Measurements from ENCODE around the gene PAX5. TPM values are rescaled to one million over a fixed set of nuclear protein-coding genes. Genes with fewer than 3 reads are reported as not detected.

PAX5 gene
- total RNA-seq, 2 donors from 2014 or later = 0.46 to 0.59 TPM

DNA sequence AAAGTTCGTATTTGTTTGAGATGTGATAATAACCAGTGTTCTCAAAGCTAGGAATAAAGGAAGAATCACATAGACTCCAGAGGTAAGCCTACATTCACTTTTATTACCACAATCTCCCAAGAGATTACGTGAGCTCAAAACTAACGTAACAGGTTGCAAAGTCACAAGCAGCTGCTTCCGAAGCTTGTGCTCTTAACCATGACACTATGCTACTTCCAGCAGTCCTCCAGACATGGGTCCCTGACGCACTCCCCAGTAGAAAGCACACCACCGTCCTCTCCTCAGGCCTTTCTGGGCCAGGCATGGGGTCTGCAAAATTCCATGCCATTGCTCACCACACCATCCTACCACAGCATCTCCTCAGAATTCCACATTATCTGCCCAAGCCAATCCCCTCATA is 84.6 kb downstream of the PAX5 start:
- ATAC-seq = no peak
- intact Hi-C loops (cut with DNase I, micrococcal nuclease) = loop anchor here in 1 of 2 donors (5.0 kb wide), 1 partner anchor 37 kb away; no protein-coding TSS in a partner anchor
- no peak for DNase-seq

DNA sequence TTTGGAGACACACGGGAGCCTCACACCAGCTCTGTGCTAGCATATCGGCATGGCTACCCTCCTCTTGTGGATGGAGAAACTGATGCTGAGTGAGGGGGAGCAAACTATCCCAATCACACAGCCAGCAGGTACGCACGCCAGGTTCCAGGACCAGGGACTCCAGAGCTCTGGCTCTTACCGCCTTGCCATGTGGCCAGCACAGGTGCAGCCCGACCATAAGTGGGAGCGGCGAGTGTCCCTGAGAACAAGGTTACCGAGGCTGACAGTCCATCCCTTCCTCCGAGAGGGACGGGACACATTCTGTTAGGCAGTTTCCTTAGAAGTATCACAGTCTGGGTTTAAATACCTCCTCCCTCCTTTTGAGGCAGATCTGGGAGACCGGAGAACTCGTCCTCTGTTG is 86.0 kb downstream of the PAX5 start:
- ATAC-seq (no peak), DNase-seq (no peak)
- intact Hi-C loops (cut with DNase I, micrococcal nuclease) = loop anchor here in 1 of 2 donors (5.0 kb wide), 1 partner anchor 36 kb away; no protein-coding TSS in a partner anchor

DNA sequence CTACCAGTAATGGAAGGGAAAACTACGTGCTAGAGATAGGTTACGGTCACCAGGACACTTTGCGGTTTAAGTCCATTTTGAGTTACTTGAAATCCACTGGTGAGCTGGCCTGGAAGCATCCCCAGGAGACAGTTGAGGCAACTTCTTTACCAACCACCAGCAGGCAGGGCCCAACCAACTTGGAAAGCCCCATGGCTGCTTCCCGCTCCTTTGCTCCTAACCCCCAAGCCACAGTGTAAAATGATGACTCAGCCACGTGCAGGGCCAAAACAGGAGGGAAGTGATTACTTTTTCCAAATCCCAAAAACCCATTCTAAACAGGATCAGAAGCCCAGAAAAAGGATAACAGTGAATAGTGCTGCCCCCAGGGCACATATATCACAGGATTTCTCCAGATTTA is 87.4 kb downstream of the PAX5 start:
- DNase-seq (no peak), ATAC-seq (no peak)
- intact Hi-C loops (cut with DNase I, micrococcal nuclease) = loop anchor here in 1 of 2 donors (5.0 kb wide), 1 partner anchor 34 kb away; no protein-coding TSS in a partner anchor

DNA sequence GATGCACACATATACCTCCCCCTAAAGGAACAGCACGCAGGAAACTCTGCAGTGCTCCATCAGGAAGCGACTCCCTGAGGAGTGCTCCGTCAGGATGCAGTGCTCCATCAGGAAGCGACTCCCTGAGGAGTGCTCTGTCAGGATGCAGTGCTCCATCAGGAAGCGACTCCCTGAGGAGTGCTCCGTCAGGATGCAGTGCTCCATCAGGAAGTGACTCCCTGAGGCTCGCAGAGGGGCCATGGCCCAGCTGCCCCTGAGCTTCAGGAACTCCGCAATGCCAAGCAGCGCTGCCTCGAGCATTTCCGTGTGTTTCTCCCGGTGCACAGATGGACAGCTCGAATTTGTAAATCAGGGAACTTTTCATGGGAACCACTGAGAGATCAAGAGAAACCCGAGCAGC is 88.1 kb downstream of the PAX5 start:
- ATAC-seq (no peak), DNase-seq (no peak)
- intact Hi-C loops (cut with DNase I, micrococcal nuclease) = loop anchor here in 1 of 2 donors (5.0 kb wide), 1 partner anchor 34 kb away; no protein-coding TSS in a partner anchor

DNA sequence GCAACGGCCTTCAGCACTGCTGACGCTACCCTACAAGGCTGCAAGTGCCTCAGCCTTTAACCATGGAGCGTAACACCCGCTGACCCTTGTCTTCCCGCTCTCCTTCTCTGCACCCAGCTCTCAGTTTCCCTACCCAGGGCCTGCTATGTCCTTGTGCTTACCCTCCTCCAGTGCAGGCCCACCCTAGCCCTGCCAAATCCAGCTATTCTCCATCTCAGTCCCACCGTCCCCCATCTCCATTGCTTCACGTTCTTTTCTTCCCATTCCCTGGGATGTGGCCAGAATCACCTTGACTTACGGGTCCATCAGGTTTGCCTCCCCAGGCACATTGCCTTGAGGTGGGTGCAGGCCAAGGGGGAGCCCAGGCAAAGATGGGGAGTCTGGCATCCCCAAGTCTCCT is 91.2 kb downstream of the PAX5 start:
- no peak for ATAC-seq
- DNase-seq = no peak
- intact Hi-C loops (cut with DNase I, micrococcal nuclease) = no loop called here

DNA sequence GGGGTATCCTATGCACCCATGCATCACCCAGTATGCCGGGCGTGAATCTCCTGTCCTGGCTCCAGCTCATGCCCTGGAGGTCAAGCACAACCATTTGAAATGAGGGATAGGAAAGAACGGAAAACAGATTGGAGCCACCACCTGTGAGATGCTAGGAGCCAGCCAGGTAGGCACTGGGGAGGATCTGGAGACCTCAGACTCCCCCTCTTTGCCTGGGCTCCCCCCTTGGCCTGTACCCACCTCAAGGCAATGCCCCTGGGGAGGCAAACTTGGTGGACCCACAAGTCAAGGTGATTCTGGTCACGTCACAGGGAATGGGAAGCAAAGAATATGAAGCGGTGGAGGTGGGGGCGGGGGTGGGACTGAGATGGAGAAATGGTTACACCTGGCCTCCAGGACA is 92.6 kb downstream of the PAX5 start:
- no peak for ATAC-seq
- no peak for DNase-seq
- intact Hi-C loops (cut with DNase I, micrococcal nuclease) = no loop called here

DNA sequence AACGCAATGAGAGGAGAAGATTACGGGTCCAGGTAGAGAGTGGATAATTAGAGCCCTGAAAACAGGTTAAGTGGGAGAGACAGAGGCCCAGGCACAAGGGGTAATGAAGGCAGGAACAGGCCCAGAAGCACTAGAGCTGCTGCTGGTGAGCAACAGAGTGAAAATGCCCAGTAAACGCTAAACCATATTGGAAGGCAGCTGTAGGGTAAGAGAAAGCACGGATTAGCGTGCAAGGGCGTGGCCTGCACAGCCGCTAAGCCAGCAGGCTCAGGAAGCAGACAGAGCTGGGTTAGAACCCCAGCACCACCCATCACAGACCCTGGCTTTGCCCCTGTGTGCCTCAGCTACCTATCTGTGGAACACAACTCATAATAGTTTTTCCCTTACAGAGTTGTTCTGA is 93.2 kb downstream of the PAX5 start:
- intact Hi-C loops (cut with DNase I, micrococcal nuclease) = no loop called here
- DNase-seq = no peak
- no peak for ATAC-seq

DNA sequence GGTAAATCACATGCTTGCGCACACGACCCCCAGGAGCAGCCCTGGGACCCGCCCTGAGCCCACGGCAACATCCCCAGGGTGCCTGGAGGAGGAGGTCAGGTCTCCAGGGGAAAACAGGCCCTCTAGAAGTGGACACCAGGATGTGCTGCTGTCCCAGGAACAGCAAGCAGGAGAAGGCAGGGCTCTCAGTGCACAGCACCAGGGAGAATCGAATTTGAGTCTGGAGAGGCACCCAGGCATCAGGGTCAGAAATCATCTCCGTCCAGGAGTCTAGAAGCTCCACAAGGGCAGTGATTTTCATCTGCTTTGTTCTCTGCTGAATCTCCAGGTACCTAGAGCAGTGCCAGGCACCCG is 93.6 kb downstream of the PAX5 start:
- ATAC-seq = no peak
- no peak for DNase-seq
- intact Hi-C loops (cut with DNase I, micrococcal nuclease) = no loop called here

DNA sequence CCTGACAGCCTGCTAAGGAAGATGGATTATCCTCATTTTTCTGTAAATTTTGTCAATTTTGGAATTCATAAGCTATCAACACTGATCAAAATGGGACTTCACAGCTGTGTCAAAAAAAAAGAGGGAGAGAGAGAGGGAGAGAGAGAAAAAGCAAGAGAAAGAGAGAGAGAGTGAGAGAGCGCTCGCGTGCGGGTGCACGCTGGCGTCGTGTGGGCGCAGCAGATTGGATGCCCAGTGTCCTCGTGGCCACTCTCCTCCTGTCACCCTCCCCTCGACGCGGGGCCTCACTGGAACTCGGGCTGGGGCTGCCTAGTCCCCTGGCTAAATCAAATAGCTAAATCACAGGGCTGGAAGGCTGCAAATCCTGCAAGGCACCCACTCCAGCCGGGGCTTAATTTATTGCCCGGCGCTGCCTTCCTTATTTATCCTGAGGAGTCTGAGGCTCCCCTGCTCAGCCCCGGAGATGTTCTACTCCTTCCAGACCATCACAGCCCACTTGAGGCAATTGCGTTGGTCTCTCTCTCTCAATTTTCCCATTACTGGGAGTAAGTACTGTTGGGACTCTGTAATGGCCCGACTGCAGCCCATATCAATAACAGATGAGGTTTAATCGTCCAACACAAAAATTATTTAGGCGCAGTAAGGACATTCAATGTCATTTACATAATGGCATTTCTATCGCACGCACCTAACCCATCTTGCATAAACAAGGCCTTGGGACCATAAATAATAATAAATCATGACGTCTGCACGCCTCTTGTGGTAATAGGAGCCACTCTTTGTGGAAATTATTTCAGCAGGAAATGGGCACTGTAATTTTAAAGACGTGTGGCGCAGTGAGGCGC is 94.2 kb downstream of the PAX5 start:
- no peak for ATAC-seq
- intact Hi-C loops (cut with DNase I, micrococcal nuclease) = no loop called here
- DNase-seq = no peak

DNA sequence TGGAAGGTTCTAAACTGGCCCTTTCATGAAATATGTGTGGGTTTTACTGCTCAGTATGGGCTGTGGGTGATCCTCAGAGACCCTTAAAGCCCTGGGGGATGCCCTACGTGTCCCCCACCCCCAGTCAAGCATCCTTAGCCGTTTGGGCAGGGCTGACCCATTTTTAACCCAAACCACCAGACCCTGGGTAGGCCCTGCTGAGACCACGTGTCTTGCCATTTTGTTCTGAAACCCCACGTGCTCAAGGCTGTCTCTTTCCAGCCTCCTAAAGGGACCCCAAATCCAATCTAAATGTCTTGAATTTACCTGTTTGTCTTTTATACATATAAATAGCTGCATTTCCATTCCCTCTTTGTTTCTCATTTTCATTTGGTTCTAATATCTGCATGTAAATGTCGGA is 94.9 kb downstream of the PAX5 start:
- no peak for ATAC-seq
- DNase-seq = no peak
- intact Hi-C loops (cut with DNase I, micrococcal nuclease) = no loop called here

DNA sequence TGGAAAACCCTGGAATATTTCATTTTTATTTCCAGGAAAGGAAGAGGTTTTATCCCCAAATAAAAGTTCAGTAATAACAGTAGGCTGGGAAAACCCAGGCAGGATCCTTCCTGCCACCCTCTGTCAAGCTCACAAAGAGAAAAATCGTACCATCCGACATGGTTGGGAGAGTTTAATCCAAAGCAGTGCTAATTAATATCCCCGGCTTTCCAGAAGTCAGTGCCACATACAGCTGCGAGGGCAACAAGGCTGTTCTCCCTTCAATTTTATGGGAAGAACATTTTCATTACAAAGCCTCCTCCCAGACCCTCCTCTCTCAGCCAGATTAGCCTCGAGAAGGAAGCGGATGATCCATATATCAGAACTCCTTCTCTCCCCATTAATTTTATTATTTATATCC is 95.5 kb downstream of the PAX5 start:
- ATAC-seq (no peak), DNase-seq (no peak)
- intact Hi-C loops (cut with DNase I, micrococcal nuclease) = no loop called here

DNA sequence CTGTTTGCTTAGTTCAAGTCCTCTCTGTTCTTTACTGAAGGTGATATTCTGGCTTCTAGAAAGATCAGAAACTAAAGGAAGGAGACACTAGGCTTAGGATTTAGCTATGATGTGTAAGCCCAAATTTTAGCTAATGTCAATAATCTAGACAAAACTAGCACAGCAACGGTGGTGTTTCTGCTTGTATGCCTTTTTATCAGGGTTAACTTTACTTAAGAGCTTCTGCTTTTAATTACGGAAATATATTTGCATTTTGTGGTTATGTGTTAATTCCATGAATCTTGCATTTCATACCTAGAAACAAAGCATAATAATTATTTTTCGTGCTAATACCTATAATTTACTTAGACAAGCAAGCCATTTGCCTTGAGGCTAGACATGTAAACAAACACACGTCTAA is 96.1 kb downstream of the PAX5 start:
- no peak for DNase-seq
- intact Hi-C loops (cut with DNase I, micrococcal nuclease) = no loop called here
- no peak for ATAC-seq

DNA sequence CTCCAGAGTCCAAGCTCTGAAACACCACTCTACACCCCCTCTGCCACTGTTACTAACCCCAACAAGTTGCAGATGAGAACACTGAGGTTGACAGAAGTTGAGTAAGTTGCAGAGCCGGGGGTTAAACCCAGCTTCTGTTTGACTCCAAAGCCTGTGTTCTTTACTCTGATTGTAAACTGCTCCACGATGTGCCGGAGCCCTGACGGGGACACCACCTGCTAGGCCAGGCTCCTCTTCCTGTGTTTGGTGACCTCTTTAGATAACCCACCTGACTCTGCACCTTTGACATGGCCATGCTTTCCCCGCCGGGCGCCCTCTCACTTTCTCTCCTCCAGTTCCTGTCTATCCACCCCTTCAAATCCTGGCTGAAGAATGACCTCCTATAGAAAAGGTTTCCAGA is 96.7 kb downstream of the PAX5 start:
- intact Hi-C loops (cut with DNase I, micrococcal nuclease) = no loop called here
- DNase-seq (no peak), ATAC-seq (no peak)

DNA sequence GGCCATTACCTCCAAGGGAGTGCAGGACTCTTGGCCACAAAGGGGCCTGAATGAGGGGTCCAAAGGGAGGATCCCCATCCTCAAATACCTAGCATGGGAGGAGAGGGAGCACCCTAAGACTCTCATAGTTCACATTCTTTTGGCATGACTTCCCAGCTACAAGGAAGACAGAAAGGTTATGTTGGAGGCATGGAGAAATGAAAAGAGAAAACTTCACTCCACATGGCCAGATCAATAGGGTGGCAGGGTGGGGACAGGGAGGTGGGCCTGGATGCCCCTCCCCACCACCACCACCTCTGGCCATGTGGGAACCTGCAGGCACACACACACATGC is 97.6 kb downstream of the PAX5 start:
- DNase-seq (no peak), ATAC-seq (no peak)
- intact Hi-C loops (cut with DNase I, micrococcal nuclease) = no loop called here

DNA sequence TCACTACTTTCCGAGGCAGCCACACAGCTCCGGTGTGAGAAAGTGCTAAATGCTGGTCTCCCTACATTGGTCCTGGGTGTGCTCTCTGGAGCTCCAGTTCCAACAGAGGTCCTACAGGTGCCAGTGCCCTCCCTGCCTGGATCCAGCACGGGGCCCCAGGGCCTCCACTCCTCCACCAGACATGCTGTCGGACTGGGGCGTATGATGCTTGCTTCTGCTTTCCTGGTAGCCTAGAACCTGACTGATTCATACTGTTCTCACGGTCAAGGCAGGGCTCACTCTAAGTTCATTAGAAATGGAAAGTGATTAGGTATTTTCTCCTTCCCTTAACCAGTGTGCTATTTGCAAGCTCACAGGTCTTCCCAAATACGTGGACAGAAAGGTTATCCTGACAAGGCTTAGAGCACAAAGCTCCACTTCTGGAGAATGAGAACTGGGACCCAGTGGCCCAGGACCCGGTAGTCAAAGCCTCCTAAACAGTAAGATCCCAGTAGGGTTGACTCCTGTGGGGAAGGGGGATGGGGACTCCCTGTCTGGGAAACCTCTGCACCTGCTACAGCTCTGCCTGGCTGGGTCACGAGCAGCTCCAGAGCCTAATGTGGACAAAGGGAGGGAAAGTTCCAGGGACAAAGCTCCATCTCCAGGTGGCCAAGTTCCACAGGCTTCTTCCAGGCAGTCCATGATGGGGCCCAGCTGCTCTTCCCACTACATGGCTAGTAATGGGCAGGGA is 98.1 kb downstream of the PAX5 start:
- no peak for ATAC-seq
- intact Hi-C loops (cut with DNase I, micrococcal nuclease) = no loop called here
- no peak for DNase-seq

DNA sequence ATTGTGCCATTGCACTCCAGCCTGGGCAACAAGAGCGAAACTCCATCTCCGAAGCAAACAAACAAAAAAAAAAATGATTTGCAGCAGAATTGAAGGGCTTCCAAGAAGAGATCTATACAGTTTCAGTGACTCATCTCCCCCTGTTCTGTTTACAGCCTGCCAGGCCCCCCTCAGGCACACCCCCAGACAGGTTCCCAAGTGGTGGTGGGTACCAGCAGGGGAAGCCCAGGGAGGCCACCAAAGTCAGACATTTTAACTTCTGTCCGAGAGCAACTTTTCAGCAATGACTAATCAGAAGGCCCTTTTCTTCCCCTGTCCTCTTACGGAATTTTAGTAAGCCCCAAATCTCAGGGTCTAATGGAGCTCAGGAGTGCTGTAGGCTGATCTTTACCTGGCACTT is 98.7 kb downstream of the PAX5 start:
- DNase-seq = no peak
- ATAC-seq = no peak
- intact Hi-C loops (cut with DNase I, micrococcal nuclease) = no loop called here

DNA sequence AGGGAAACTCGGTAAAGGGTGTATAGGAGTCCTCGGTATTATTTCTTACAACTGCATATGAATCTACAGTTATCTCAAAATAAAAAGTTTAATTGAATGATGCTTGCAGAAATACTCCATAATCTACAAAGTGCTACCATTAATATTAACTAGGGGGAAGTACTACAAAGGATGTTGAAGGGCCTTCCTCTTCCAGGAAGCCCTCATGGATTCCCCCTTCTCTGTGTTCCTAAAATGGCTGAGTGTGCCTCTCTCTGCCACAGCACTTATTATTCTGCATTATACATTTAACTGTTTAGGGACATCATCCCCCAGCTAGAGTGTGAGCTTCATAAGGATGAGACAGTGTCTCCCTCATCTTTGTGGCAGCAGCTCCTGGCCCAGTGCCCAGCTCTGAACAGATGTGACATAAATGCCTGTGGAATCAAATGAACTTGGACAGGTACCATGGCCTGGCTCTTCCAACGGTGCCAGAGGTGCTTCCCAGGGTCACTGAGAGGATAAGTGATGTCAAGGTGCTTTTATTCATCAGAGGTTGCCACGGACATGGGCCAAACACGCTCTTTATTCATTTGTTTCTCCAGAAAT is 99.5 kb downstream of the PAX5 start:
- DNase-seq (no peak), ATAC-seq (no peak)
- intact Hi-C loops (cut with DNase I, micrococcal nuclease) = no loop called here

DNA sequence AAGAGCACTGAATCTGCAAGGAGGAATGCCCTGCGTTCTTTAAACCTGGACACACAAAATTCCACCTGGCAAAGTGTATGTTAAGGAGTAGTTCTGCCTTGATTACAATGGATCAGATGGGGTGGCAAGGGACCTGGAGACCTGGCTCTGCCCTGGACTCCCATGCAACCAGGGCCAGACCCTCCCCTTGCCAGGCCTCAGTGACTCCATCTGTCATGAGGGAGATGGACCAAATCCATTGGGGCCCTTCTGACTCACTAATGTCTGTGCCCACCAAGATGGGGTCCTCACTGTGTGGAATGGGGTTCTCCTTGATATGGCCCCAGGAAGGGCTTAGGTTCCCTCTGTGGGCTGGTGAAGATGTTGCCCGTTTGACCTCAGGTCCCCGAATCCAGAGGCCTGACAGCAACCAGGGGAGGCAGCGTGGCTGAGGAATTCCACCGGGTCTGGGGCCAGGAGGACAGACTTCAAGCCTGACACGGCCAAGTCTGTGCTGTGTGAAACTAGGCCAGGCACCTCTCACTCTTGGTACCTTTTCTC is 100.3 kb downstream of the PAX5 start:
- ATAC-seq (no peak), DNase-seq (no peak)
- intact Hi-C loops (cut with DNase I, micrococcal nuclease) = no loop called here

DNA sequence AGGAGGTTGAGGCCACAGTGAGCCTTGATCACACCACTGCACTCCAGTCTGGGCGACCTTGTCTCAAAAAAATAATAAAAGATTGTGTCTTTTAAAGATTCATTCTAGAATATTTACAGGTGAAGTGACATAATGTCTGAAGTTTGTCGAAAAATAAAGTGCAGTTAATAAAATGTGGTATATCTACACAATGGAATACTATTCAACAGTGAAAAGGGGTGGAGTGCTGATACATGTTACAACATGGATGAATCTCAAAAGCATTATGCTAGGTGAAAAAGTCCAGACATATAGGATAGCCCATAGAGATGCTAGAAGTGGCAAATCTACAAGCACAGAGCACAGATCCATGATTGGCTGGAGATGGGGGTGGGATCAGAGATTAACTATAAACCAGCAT is 101.9 kb downstream of the PAX5 start:
- intact Hi-C loops (cut with DNase I, micrococcal nuclease) = no loop called here
- no peak for ATAC-seq
- no peak for DNase-seq

DNA sequence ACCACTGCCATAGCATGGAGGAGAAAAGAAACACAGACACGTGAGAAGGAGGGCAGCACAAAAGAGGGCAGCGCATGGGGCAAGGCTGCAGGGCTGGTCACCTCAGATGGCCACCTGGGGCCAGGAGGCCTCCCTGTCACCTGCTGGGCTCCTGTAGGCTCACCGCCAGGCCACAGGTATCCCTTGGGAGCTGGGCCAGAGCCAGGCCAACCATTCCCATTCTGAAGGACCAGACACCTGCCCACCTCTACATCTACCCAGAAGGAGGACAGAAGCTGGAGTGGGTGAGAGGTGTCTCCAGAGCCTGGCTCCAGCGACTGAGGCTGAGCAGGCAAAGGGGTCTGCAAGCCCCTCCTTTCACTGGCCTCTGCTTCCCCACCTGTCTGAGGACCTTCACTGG is 103.1 kb downstream of the PAX5 start:
- intact Hi-C loops (cut with DNase I, micrococcal nuclease) = no loop called here
- ATAC-seq = no peak
- no peak for DNase-seq

Measured in left colon (tissue), 2 donors.